ENCODE data around the gene CACNG4.

CACNG4 gene

GRCh38 chr17:66985338-66986237, 21.1 kb downstream of the CACNG4 start:
- peak; percentile 59 for ATAC-seq
- peak; percentile 26 for DNase-seq

GRCh38 chr17:66986659-66987058, 22.2 kb downstream of the CACNG4 start:
- no peak for ATAC-seq
- no peak for DNase-seq

- DNase-seq = no peak
- no peak for ATAC-seq
These were observed 22.6 kb downstream of the CACNG4 start for GRCh38 chr17:66987059-66987616.

- DNase-seq (no peak), ATAC-seq (no peak)
These were observed 23.7 kb downstream of the CACNG4 start for GRCh38 chr17:66988069-66988798.

- DNase-seq (no peak), ATAC-seq (no peak)
These were observed 24.6 kb downstream of the CACNG4 start for GRCh38 chr17:66989076-66989475.

- DNase-seq (no peak), ATAC-seq (no peak)
These were observed 25.1 kb downstream of the CACNG4 start for GRCh38 chr17:66989579-66989978.

- DNase-seq = no peak
- no peak for ATAC-seq
These were observed 25.5 kb downstream of the CACNG4 start for GRCh38 chr17:66990047-66990446.

- ATAC-seq (no peak), DNase-seq (no peak)
These were observed 28.5 kb downstream of the CACNG4 start for GRCh38 chr17:66992911-66993442.

- DNase-seq (no peak), ATAC-seq (no peak)
These were observed 29.9 kb downstream of the CACNG4 start for GRCh38 chr17:66994361-66994760.

GRCh38 chr17:66994930-66995535, 30.5 kb downstream of the CACNG4 start:
- ATAC-seq (no peak), DNase-seq (no peak)

GRCh38 chr17:66995944-66996343, 31.4 kb downstream of the CACNG4 start:
- no peak for ATAC-seq
- no peak for DNase-seq

- no peak for DNase-seq
- no peak for ATAC-seq
These were observed 32.4 kb downstream of the CACNG4 start for GRCh38 chr17:66996926-66997325.

- ATAC-seq (no peak), DNase-seq (no peak)
These were observed 38.7 kb downstream of the CACNG4 start for GRCh38 chr17:67003231-67003630.

GRCh38 chr17:67004181-67004580, 39.7 kb downstream of the CACNG4 start:
- ATAC-seq = no peak
- DNase-seq = no peak

- ATAC-seq (no peak), DNase-seq (no peak)
These were observed 42.8 kb downstream of the CACNG4 start for GRCh38 chr17:67007266-67007665.

- DNase-seq (no peak), ATAC-seq (no peak)
These were observed 43.6 kb downstream of the CACNG4 start for GRCh38 chr17:67008101-67008500.

GRCh38 chr17:67011527-67012175, 47.1 kb downstream of the CACNG4 start:
- DNase-seq = no peak
- ATAC-seq = no peak

- ATAC-seq = no peak
These were observed 49.4 kb downstream of the CACNG4 start for GRCh38 chr17:67013891-67014290.

GRCh38 chr17:67015001-67015400, 50.5 kb downstream of the CACNG4 start:
- DNase-seq = no peak
- ATAC-seq = no peak

More at GRCh38 chr17:67013891-67014290, 49.4 kb downstream of the CACNG4 start:
- no peak for DNase-seq

- DNase-seq = no peak
- no peak for ATAC-seq
These were observed 51.7 kb downstream of the CACNG4 start for GRCh38 chr17:67016039-67016762.

- no peak for ATAC-seq
- no peak for DNase-seq
These were observed 53.4 kb downstream of the CACNG4 start for GRCh38 chr17:67017910-67018309.
